Putamen (tissue), 1 donor: ENCODE measurements around the gene LRRN3.
A peak's percentile ranks its signal among the peaks of the same experiment; 100 is the strongest.

ENCODE experiments used
- DNase-seq: peaks from one replicate; pipeline ENCODE4 v3.0.0-alpha.2; 2016; ENCODE audit warnings: low spot score

LRRN3 gene

GRCh38 chr7:111105269-111105668, 14.3 kb downstream of the LRRN3 start:
- no peak for DNase-seq

GRCh38 chr7:111107579-111107978, 16.7 kb downstream of the LRRN3 start:
- no peak for DNase-seq

GRCh38 chr7:111108000-111108399, 17.1 kb downstream of the LRRN3 start:
- no peak for DNase-seq

GRCh38 chr7:111108496-111108895, 17.6 kb downstream of the LRRN3 start:
- no peak for DNase-seq

GRCh38 chr7:111112439-111112838, 21.5 kb downstream of the LRRN3 start:
- DNase-seq: no peak

GRCh38 chr7:111113263-111114017, 22.5 kb downstream of the LRRN3 start:
- DNase-seq: no peak

- DNase-seq: no peak
These were observed 25.0 kb downstream of the LRRN3 start for GRCh38 chr7:111115966-111116365.

GRCh38 chr7:111126987-111127386, 36.1 kb downstream of the LRRN3 start:
- no peak for DNase-seq

- no peak for DNase-seq
These were observed 38.5 kb downstream of the LRRN3 start for GRCh38 chr7:111129435-111129834.

- no peak for DNase-seq
These were observed 41.9 kb downstream of the LRRN3 start for GRCh38 chr7:111132833-111133232.

- no peak for DNase-seq
These were observed 46.6 kb downstream of the LRRN3 start for GRCh38 chr7:111137296-111138192.

GRCh38 chr7:111138193-111138569, 47.3 kb downstream of the LRRN3 start:
- DNase-seq: peak; percentile 19

- no peak for DNase-seq
These were observed 47.7 kb downstream of the LRRN3 start for GRCh38 chr7:111138586-111138985.

GRCh38 chr7:111140091-111140865, 49.4 kb downstream of the LRRN3 start:
- no peak for DNase-seq

GRCh38 chr7:111145472-111145871, 54.5 kb downstream of the LRRN3 start:
- no peak for DNase-seq

GRCh38 chr7:111146136-111146535, 55.2 kb downstream of the LRRN3 start:
- no peak for DNase-seq

GRCh38 chr7:111147708-111148533, 57.0 kb downstream of the LRRN3 start:
- no peak for DNase-seq

- DNase-seq: no peak
These were observed 59.8 kb downstream of the LRRN3 start for GRCh38 chr7:111150709-111151108.

GRCh38 chr7:111159426-111159825, 68.5 kb downstream of the LRRN3 start:
- DNase-seq: no peak

- DNase-seq: no peak
These were observed 69.4 kb downstream of the LRRN3 start for GRCh38 chr7:111160297-111160696.

GRCh38 chr7:111162692-111163091, 71.8 kb downstream of the LRRN3 start:
- no peak for DNase-seq

GRCh38 chr7:111164442-111164841, 73.5 kb downstream of the LRRN3 start:
- DNase-seq: no peak
